B cell (primary cell): Measurements from ENCODE around the gene ACTR5. TPM values are rescaled to one million over a fixed set of nuclear protein-coding genes. Genes with fewer than 3 reads are reported as not detected.

Experiments used
- ATAC-seq: fragments of 200-7000 bp; cut with Tn5 transposase; one replicate; pipeline ENCODE4 v1.10.0; 2021; ENCODE audit warnings: low read depth, mild to moderate bottlenecking, moderate number of reproducible peaks, moderate library complexity
- CTCF ChIA-PET: fragments of 350-600 bp; sonication (Branson Sonifier 250); formaldehyde crosslinking; loops from one replicate; lab custom pipeline; 2021; ENCODE audit warnings: antibody characterized with exemption, inconsistent platforms; lab: Charles Lee
- POLR2A ChIA-PET: fragments of 350-600 bp; sonication (Branson Sonifier 250); formaldehyde crosslinking; loops from one replicate; lab custom pipeline; 2021; ENCODE audit warnings: antibody characterized with exemption; lab: Charles Lee
- DNase-seq: peaks from one replicate; pipeline ENCODE4 v3.0.0; 2013
- H2AFZ ChIP-seq: 2 replicates; pipeline ENCODE4 v1.6.1; 2012; ENCODE audit warnings: mild to moderate bottlenecking, low read depth, low read length; ENCODE audit not compliant: insufficient read depth, poor library complexity, severe bottlenecking
- H3K27ac ChIP-seq, 2 donors: 1 replicate in 1 of 2; 2 replicates in 1 of 2; pipeline ENCODE4 v1.5.1; 2012 to 2013; ENCODE audit warnings: low read length in 2 of 2, mild to moderate bottlenecking in 2 of 2, moderate library complexity in 1 of 2
- H3K27me3 ChIP-seq, 4 experiments: fragments of 200-600 bp in 1 of 4; sonication (generic) in 1 of 4; replicated peaks in 1 of 4; 1 replicate in 2 of 4; 2 replicates in 2 of 4; pipeline versions ENCODE4 v1.6.1 to v1.7.0; 2013 to 2016; ENCODE audit warnings: low read length in 3 of 4, mild to moderate bottlenecking in 2 of 4, mixed read lengths in 1 of 4, moderate library complexity in 1 of 4; ENCODE audit not compliant: insufficient read depth in 4 of 4, control insufficient read depth in 3 of 4; ENCODE audit errors: control extremely low read depth in 1 of 4
- H3K36me3 ChIP-seq, 2 experiments: replicated peaks in 1 of 2; 1 replicate in 1 of 2; 2 replicates in 1 of 2; pipeline versions ENCODE4 v1.6.1 to v1.7.1; 2013; ENCODE audit warnings: low read length in 1 of 2; ENCODE audit not compliant: insufficient read depth in 2 of 2, control insufficient read depth in 1 of 2; ENCODE audit errors: control extremely low read depth in 1 of 2, extremely low read depth in 1 of 2
- H3K4me1 ChIP-seq, 2 donors: fragments of 200-600 bp in 1 of 2; sonication (generic) in 1 of 2; 1 replicate in 1 of 2; 2 replicates in 1 of 2; pipeline versions ENCODE4 v1.5.1 to v1.6.1; 2013 to 2017; ENCODE audit warnings: low read length in 2 of 2; ENCODE audit not compliant: control insufficient read depth in 2 of 2, insufficient read depth in 2 of 2
- H3K4me2 ChIP-seq: replicated peaks from 2 replicates; pipeline ENCODE3; 2012; ENCODE audit warnings: mild to moderate bottlenecking, low read depth, low read length; ENCODE audit not compliant: poor library complexity, severe bottlenecking
- H3K4me3 ChIP-seq, 5 experiments: fragments of 200-600 bp in 1 of 5; sonication (generic) in 1 of 5; 1 replicate in 3 of 5; 2 replicates in 2 of 5; pipeline versions ENCODE4 v1.5.1 to v1.7.0; 2011 to 2016; ENCODE audit warnings: low read length in 4 of 5, mild to moderate bottlenecking in 4 of 5, low read depth in 2 of 5, control low read depth in 1 of 5, moderate library complexity in 1 of 5; ENCODE audit not compliant: insufficient read depth in 1 of 5; ENCODE audit errors: control extremely low read depth in 1 of 5, extremely low read depth in 1 of 5
- H3K79me2 ChIP-seq: fragments of 200-600 bp; sonication (generic); one replicate; pipeline ENCODE4 v1.6.0; 2016; ENCODE audit warnings: low read length; ENCODE audit not compliant: control insufficient read depth, insufficient read depth
- H3K9ac ChIP-seq: fragments of 200-600 bp; sonication (generic); 2 replicates; pipeline ENCODE4 v1.6.1; 2017; ENCODE audit warnings: mild to moderate bottlenecking, low read length, moderate library complexity
- H3K9me3 ChIP-seq, 3 donors: one replicate each; pipeline versions ENCODE4 v1.6.1 to v1.7.1; 2013; ENCODE audit warnings: low read length in 2 of 3; ENCODE audit not compliant: control insufficient read depth in 2 of 3, insufficient read depth in 1 of 3; ENCODE audit errors: control extremely low read depth in 1 of 3
- H4K20me1 ChIP-seq: 2 replicates; pipeline ENCODE4 v1.6.0; 2012; ENCODE audit warnings: mild to moderate bottlenecking, low read length; ENCODE audit not compliant: insufficient read depth, control insufficient read depth, poor library complexity, severe bottlenecking
- H3K27ac Mint-ChIP-seq: one replicate; pipeline ENCODE4 v1.8.0; 2021; ENCODE audit warnings: mixed read lengths
- H3K27me3 Mint-ChIP-seq: one replicate; pipeline ENCODE4 v1.8.0; 2021; ENCODE audit warnings: mixed read lengths
- H3K4me1 Mint-ChIP-seq: one replicate; pipeline ENCODE4 v1.8.0; 2021; ENCODE audit warnings: mixed read lengths
- H3K4me3 Mint-ChIP-seq: one replicate; pipeline ENCODE4 v1.8.0; 2021; ENCODE audit warnings: mixed read lengths
- H3K9me3 Mint-ChIP-seq: one replicate; pipeline ENCODE4 v1.8.0; 2022; ENCODE audit warnings: mixed read lengths; ENCODE audit not compliant: insufficient read depth
- CTCF ChIP-seq: fragments of 200-600 bp; IDR thresholded peaks from one replicate; pipeline ENCODE4 v1.8.0; 2022; ENCODE audit warnings: antibody characterized with exemption, mild to moderate bottlenecking
- EZH2 ChIP-seq: IDR thresholded peaks from 2 replicates; pipeline ENCODE4 v1.6.1; 2012; ENCODE audit warnings: borderline replicate concordance, low read depth, mild to moderate bottlenecking, moderate library complexity, low read length; ENCODE audit not compliant: insufficient read depth, poor library complexity, severe bottlenecking
- WGBS: methylation state at CpG from one replicate; pipeline ENCODE4 v1.1.5; 2013; ENCODE audit warnings: missing lambda C conversion rate; ENCODE audit not compliant: insufficient coverage; 5-methylcytosine and 5-hydroxymethylcytosine counted together
- intact Hi-C: fragments of 100-400 bp; cut with micrococcal nuclease; formaldehyde crosslinking; loops from one replicate; pipeline ENCODE4 v1.10.0; 2022
- polyA plus RNA-seq: library from polyadenylated mRNA; depleted of rRNA; stranded (reverse); fragments of >200 nt; gene quantifications from 2 replicates; pipeline ENCODE4 v1.2.3, GENCODE V29; 2012
- total RNA-seq, 2 donors: library from RNA; stranded (reverse); fragments of 120-200 nt in 1 of 2; gene quantifications; 1 replicate in 1 of 2; 2 replicates in 1 of 2; pipeline versions ENCODE4 v1.2.3 to v1.2.4, GENCODE V29; 2013 to 2022

ACTR5 gene
- total and polyA plus RNA-seq, 2 donors (not counting 1 experiment from before 2014, with no cell fraction given): 15.4 to 18.0 TPM

GRCh38 chr20:38754924-38755323 lies 6.7 kb downstream of the ACTR5 start:
- ATAC-seq (no peak), DNase-seq (no peak)
- CTCF ChIA-PET: interaction anchor here (1.2 to 2.8 kb wide), 2 partner anchors 105 to 110 kb away, joined by 3 to 7 read pairs; no protein-coding TSS in a partner anchor
- H3K4me1 ChIP-seq: no peaks in the 10 kb centered on the region
- no peak overlapping the region for H3K27ac Mint-ChIP-seq
- no peaks in the 10 kb centered on the region for H3K27me3 Mint-ChIP-seq
- peaks cover 2 to 61% of the 10 kb centered on the region in 2 experiments for H3K36me3 ChIP-seq
- H4K20me1 ChIP-seq: peaks cover 8% of the 10 kb centered on the region
- no peak overlapping the region for H3K4me2 ChIP-seq
- no peak overlapping the region for H3K4me3 ChIP-seq
- POLR2A ChIA-PET: no interaction called here
- no peaks in the 10 kb centered on the region for H3K9me3 ChIP-seq
- no peak overlapping the region for H2AFZ ChIP-seq
- no peaks in the 10 kb centered on the region for H3K27me3 ChIP-seq
- no peaks in the 10 kb centered on the region for H3K9me3 Mint-ChIP-seq
- TF ChIP-seq CTCF (no peak), EZH2 (no peak)
- no peak overlapping the region for H3K4me3 Mint-ChIP-seq
- intact Hi-C loops: no loop called here
- no peak overlapping the region for H3K9ac ChIP-seq
- H3K27ac ChIP-seq: no peak overlapping the region
- 97% methylated on average over 13 of the region's 13 CpGs for WGBS
- H3K4me1 Mint-ChIP-seq: peaks cover 5% of the 10 kb centered on the region
- peaks cover 18% of the 10 kb centered on the region for H3K79me2 ChIP-seq

GRCh38 chr20:38755324-38755910 lies 7.2 kb downstream of the ACTR5 start:
- H4K20me1 ChIP-seq: peaks cover 8% of the 10 kb centered on the region
- peaks cover 18% of the 10 kb centered on the region for H3K79me2 ChIP-seq
- no peak overlapping the region for H2AFZ ChIP-seq
- no peak overlapping the region for H3K27ac ChIP-seq
- H3K4me2 ChIP-seq: no peak overlapping the region
- Mint-ChIP-seq H3K27ac (no peak overlapping the region), H3K27me3 (no peaks in the 10 kb centered on the region), H3K9me3 (no peaks in the 10 kb centered on the region), H3K4me3 (no peak overlapping the region), H3K4me1 (peaks cover 2% of the 10 kb centered on the region)
- H3K27me3 ChIP-seq: no peaks in the 10 kb centered on the region
- H3K4me3 ChIP-seq: no peak overlapping the region
- no peaks in the 10 kb centered on the region for H3K9me3 ChIP-seq
- H3K36me3 ChIP-seq: peaks cover 2 to 65% of the 10 kb centered on the region in 2 experiments
- TF ChIP-seq CTCF: no peak
- no peak for TF ChIP-seq EZH2
- intact Hi-C loops: no loop called here
- H3K4me1 ChIP-seq: no peaks in the 10 kb centered on the region
- WGBS: 82% methylated on average over 5 of the region's 6 CpGs
- DNase-seq (no peak), ATAC-seq (no peak)
- POLR2A ChIA-PET: interaction anchor here (0.7 kb wide), 1 partner anchor 140 kb away, joined by 3 read pairs; no protein-coding TSS in a partner anchor
- CTCF ChIA-PET: interaction anchor here (1.2 to 2.8 kb wide), 2 partner anchors 105 to 110 kb away, joined by 3 to 7 read pairs; no protein-coding TSS in a partner anchor
- no peak overlapping the region for H3K9ac ChIP-seq
